ENCODE results near the gene CA6.
"Not testable (repeated sequence)": the region's sequence is repeated elsewhere in the genome, so short reads cannot be mapped to it uniquely, and the experiment has no call there.

Gene CA6

GRCh38 chr1:8926707-8927694, 18.7 kb upstream of the CA6 start:
- FAIRE-seq (no peak), DNase-seq (ENCODE audit: low spot score) (no peak)

- DNase-seq (ENCODE audit: low spot score) (no peak), FAIRE-seq (no peak)
These were observed 15.6 kb upstream of the CA6 start for GRCh38 chr1:8930116-8930515.

GRCh38 chr1:8937051-8937450, 8.6 kb upstream of the CA6 start:
- not testable (repeated sequence) for DNase-seq (ENCODE audit: low spot score); FAIRE-seq

DNA sequence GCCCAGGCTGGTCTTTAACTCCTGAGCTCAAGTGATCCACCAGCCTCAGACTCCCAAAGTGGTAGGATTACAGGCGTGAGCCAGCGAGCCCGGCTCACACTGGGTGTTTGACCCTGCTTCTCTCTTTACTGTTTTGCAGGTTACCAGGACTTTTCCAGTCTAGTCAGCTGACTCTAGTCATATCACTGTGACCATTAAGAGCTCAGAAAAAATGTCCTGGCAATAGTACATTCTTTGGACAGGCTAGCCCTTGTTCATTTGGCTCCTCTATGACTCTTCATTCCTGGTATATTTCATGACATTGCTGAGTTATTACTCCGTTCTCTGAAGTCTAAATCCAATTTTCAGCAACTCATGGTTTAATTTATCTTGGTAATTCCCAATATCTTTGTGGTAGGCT, 8.0 kb upstream of the CA6 start:
- DNase-seq (ENCODE audit: low spot score) (no peak), FAIRE-seq (no peak)

DNA sequence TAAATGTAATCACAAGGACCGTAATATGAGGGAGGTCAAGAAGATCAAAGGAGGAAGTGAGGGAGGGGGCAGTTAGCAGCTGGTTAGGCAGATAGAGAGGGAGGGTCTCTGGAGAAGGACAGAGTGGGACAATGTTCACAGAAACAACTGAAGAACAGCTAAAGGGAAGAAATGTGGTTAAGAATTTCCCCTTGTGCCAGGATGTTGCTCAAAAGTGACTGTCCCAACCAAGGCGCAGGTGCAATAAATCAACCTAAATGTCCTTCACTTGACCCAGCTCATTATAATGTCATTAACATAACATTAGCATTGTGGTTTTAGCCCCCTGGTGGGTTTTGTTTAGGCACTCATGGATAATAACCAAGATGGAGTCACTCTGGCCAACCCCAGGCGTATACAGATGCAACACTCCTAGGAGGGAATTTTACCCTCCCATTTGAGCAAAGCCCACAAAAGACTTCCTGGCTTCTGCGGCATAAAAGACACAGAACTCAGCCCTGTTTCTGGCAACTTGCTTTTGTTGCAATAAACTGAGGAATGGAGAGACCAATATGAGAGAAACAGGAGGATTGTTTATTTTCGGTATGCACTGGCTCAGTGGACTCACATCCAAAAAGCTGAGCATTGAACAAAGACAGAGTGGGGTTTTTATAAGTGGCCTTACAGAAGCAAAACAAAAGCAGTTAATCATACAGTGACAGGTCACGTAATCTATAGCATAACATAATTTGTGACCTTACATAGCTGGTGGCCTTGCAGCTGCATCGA, 7.3 kb upstream of the CA6 start:
- FAIRE-seq = no peak
- no peak for DNase-seq (ENCODE audit: low spot score)

GRCh38 chr1:8939000-8939265, 6.7 kb upstream of the CA6 start:
- no peak for DNase-seq (ENCODE audit: low spot score)
- no peak for FAIRE-seq

DNA sequence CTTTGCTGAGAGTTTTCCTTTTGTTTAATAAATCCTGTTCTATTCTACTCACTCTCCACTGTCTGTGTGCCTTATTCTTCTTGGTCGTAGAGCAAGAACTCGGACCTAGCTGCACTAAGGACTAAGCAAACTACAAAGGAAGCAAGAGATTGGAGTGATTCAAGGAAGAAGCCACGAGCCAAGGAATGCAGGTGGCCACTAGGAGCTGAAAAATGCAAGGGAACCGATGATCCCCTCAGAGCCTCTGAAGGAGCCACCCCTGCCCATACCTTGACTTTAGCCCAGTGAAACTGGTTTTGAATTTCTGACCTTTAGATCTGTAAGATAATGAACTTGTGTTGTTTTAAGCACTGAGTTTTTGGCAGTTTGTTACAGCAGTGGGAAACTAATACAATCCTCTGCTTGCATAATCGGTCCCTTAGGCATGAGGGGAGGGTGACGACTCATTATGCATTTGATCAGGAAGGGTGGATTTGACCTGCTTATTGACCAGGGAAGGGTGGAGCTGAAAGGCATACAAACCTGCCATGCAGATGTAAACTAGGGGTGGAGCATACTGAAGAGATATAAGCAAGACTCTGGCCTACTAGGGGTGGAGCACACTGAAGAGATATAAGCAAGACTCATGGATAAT, 6.2 kb upstream of the CA6 start:
- FAIRE-seq (no peak), DNase-seq (ENCODE audit: low spot score) (no peak)

DNA sequence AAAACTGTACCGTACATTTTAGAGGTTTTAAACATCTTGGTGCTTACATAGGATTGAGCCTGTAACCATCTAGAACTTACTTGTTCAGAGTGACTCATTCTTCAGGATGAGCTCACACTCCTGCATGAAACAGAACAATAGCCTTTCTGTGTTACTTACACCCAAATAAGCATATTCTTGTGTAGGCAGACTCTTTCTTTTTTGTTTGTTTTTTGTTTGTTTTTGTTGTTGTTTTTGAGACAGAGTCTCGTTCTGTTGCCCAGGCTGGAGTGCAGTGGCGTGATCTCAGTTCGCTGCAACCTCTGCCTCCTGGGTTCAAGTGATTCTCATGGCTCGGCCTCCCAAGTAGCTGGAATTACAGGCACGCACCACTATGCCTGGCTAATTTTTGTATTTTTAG, 3.8 kb upstream of the CA6 start:
- DNase-seq (ENCODE audit: low spot score) (peak; percentile 53), FAIRE-seq (peak; percentile 88)

- DNase-seq (ENCODE audit: low spot score) (no peak), FAIRE-seq (no peak)
These were observed 1.9 kb upstream of the CA6 start for GRCh38 chr1:8943498-8944405.

DNA sequence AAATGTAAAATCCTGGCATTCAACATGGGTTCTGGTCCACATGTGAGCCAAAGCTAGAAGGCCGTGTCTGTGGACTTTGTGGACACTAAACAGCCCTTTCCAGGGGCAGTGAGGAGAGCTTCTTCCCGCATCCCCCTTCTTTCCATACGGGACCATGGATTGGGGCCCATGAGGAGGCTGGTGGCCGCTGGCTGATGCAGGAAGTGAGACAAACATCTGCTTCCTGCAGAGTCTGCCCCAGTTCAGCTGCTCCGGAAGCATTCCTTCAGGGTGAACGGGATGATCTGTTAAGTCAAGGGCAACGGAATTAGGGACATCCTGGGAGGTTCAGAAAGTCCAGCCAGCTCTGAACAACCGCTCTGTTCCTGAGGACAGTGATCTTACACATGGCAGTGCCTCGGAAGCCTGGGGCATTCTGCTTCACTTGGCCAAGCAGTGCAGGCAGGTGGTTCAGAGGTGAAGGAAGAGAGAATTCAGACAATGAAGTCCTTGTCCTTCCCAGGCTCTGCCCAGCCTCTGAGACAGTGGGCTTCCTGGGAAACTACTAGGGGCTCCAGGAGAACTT, 1.5 kb downstream of the CA6 start:
- DNase-seq (ENCODE audit: low spot score) (no peak), FAIRE-seq (no peak)

DNA sequence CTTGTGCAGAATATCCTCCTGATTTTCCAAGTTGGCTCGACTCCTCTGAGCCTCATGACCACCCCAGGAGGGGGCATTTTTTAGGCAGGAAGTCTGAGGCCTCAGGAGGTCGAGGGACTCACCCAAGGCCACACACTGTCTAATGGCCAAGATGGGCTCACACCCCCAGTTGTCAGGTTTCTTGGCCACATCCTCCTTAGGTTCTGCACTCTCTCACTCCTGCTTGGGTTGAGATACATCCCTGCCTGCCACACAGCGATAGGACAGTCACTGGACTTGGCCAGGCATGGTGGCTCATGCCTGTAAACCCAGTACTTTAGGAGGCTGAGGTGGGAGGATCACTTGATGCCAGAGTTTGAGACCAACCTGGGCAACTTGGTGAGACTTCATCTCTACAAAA, 4.6 kb downstream of the CA6 start:
- FAIRE-seq (no peak), DNase-seq (ENCODE audit: low spot score) (no peak)

DNA sequence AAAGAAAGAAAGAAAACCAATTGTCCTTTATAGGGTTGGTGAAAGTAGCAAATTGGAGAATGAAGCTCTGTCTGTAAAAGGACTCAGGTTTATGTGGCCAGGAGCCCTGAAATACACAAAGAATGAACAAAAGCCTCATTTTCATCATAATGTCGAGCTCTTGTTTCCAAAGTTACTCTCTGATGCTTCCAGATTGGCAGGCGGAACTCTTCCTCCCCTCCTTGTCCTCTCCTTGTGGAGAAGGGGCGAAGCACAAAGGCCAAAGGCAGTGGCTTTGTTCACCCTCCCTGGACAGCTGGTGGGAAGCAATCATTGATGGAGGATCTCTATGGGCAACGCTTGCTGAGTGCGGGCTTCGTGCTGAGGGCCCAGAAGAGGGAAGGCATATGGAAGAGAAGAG, 5.6 kb downstream of the CA6 start:
- no peak for FAIRE-seq
- no peak for DNase-seq (ENCODE audit: low spot score)

GRCh38 chr1:8955406-8955805, 9.7 kb downstream of the CA6 start:
- FAIRE-seq (no peak), DNase-seq (ENCODE audit: low spot score) (no peak)

- DNase-seq (ENCODE audit: low spot score) (no peak), FAIRE-seq (no peak)
These were observed 11.0 kb downstream of the CA6 start for GRCh38 chr1:8956461-8957349.

GRCh38 chr1:8962812-8963530, 17.3 kb downstream of the CA6 start:
- peak; percentile 43 for DNase-seq (ENCODE audit: low spot score)
- no peak for FAIRE-seq

GRCh38 chr1:8963963-8964362, 18.3 kb downstream of the CA6 start:
- DNase-seq (ENCODE audit: low spot score) (no peak), FAIRE-seq (no peak)

DNA sequence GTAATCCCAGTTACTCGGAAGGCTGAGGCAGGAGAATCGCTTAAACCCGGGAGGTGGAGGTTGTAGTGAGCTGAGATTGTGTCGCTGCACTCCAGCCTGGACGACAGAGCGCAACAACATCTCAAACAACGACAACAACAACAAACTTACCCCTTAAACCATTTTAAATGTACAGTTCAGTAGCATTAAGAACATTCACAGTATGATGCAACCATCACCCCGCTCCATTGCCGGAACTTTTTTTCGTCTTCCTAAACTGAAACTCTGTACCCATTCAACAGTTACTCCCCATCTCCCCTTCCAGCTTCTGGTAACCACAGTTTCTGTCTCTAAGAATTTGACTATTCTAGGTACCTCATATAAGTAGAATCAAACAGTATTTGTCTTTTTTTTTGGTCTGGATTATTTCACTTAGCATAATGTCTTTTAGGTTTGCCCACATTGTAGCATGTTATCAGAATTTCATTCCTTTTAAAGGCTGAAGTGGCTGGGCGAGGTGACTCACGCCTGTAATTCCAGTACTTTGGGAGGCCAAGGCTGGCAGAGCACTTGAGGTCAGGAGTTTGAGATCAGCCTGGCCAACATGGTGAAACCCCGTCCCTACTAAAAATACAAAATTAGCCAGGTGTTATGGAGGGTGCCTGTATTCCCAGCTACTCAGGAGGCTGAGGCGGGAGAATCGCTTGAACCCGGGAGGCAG, 19.6 kb downstream of the CA6 start:
- DNase-seq (ENCODE audit: low spot score) (no peak), FAIRE-seq (no peak)

GRCh38 chr1:8966606-8967005, 20.9 kb downstream of the CA6 start:
- DNase-seq (ENCODE audit: low spot score) = no peak
- no peak for FAIRE-seq

DNA sequence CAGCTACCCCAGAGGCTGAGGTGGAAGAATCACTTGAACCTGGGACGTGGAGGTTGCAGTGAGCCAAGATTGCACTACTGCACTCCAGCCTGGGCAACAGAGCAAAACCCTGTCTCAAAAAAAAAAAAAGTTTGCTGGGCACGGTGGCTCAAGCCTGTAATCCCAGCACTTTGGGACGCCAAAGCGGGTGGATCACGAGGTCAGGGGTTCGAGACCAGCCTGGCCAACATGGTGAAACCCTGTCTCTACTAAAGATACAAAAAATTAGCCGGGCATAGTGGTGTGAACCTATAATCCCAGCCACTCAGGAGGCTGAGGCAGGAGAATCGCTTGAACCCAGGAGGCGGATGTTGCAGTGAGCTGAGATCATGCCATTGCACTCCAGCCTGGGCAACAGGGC, 23.2 kb downstream of the CA6 start:
- FAIRE-seq; DNase-seq (ENCODE audit: low spot score): not testable (repeated sequence)

Measured in RCC 7860 (cell line).